IPS-18c (cell line): ENCODE data around the gene EED.
"Not testable (repeated sequence)": the region's sequence is repeated elsewhere in the genome, so short reads cannot be mapped to it uniquely, and the experiment has no call there.

Experiments
- H3K4me3 ChIP-seq: 2 replicates; pipeline ENCODE4 v1.7.0; 2013; ENCODE audit warnings: low read depth, mild to moderate bottlenecking, low read length, moderate library complexity; ENCODE audit not compliant: insufficient read depth
- H3K9me3 ChIP-seq: one replicate; pipeline ENCODE4 v1.6.1; 2013; ENCODE audit warnings: mild to moderate bottlenecking, low read length, moderate library complexity; ENCODE audit not compliant: control insufficient read depth, insufficient read depth

The EED gene

GRCh38 chr11:86274503-86274902, 29.9 kb downstream of the EED start:
- Histone ChIP-seq H3K4me3 (no peak overlapping the region), H3K9me3 (no peaks in the 10 kb centered on the region)

GRCh38 chr11:86274999-86275398, 30.4 kb downstream of the EED start:
- no peak overlapping the region for H3K4me3 ChIP-seq
- no peaks in the 10 kb centered on the region for H3K9me3 ChIP-seq

- H3K4me3 ChIP-seq, result no peak overlapping the region
- H3K9me3 ChIP-seq, result no peaks in the 10 kb centered on the region
Observed at GRCh38 chr11:86275493-86276370, 31.2 kb downstream of the EED start.

GRCh38 chr11:86277741-86278140, 33.2 kb downstream of the EED start:
- no peak overlapping the region for H3K4me3 ChIP-seq

DNA sequence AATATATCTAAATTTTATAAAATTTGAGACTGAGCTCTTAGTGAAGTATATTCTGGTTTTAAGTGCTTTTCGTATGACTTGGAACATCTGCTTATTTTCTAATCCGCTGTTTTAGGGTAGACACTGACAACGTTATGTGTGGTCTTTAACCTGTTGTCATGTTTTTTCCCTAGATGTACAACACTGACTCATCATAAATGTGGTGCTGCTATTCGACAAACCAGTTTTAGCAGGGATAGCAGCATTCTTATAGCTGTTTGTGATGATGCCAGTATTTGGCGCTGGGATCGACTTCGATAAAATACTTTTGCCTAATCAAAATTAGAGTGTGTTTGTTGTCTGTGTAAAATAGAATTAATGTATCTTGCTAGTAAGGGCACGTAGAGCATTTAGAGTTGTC, 33.7 kb downstream of the EED start:
- Histone ChIP-seq H3K4me3 (no peak overlapping the region), H3K9me3 (no peaks in the 10 kb centered on the region)

More at GRCh38 chr11:86277741-86278140, 33.2 kb downstream of the EED start:
- no peaks in the 10 kb centered on the region for H3K9me3 ChIP-seq

GRCh38 chr11:86279747-86280146, 35.2 kb downstream of the EED start:
- no peaks in the 10 kb centered on the region for H3K9me3 ChIP-seq

GRCh38 chr11:86287468-86287796, 42.9 kb downstream of the EED start:
- Histone ChIP-seq H3K9me3 (no peaks in the 10 kb centered on the region), H3K4me3 (no peak overlapping the region)

More at GRCh38 chr11:86279747-86280146, 35.2 kb downstream of the EED start:
- H3K4me3 ChIP-seq, result no peak overlapping the region

- H3K9me3 ChIP-seq, result no peaks in the 10 kb centered on the region
- H3K4me3 ChIP-seq, result no peak overlapping the region
Observed at GRCh38 chr11:86288776-86289507, 44.4 kb downstream of the EED start.

GRCh38 chr11:86289508-86290280, 45.1 kb downstream of the EED start:
- H3K9me3 ChIP-seq, H3K4me3 ChIP-seq: not testable (repeated sequence)

DNA sequence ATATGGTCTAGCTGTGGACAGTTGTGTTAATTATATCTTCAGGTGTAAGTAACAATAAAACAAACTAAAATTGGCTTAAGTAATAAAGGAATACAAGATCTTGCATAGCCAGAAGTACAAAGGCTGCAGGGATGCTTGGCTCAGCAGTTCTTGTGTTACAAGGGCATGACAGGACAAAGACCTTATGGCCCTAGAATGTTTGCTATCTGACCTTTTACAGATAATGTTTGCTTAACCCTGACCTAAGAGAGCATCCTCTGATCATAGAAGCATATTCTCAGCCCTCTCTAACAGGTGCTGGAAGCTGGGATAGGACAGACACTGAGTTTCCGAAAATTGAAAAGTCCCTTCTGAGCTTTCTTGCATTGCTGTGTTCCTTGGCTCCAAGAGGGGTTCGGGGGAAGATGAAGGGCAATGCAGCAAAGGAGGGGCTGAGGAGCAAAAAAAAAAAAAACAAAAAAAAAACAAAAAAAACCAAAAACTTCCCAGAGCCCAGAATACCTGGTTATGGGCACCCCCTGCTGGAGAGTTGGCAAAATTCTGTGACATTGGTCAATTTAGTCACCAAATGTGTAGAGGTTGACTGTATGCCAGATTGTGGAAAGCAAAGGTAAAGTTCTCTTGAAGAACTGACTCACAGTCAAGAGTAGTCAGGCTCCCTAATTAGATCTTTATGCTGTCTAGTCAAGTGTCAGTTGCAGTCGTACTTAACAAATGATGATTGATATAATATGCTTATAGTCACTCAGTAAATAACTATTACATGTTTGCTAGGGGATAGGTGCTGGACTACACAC, 47.1 kb downstream of the EED start:
- Histone ChIP-seq H3K9me3 (no peaks in the 10 kb centered on the region), H3K4me3 (no peak overlapping the region)

GRCh38 chr11:86292912-86293616, 48.5 kb downstream of the EED start:
- no peak overlapping the region for H3K4me3 ChIP-seq
- H3K9me3 ChIP-seq, result no peaks in the 10 kb centered on the region

- Histone ChIP-seq H3K4me3 (no peak overlapping the region), H3K9me3 (no peaks in the 10 kb centered on the region)
Observed at GRCh38 chr11:86294026-86294425, 49.5 kb downstream of the EED start.

DNA sequence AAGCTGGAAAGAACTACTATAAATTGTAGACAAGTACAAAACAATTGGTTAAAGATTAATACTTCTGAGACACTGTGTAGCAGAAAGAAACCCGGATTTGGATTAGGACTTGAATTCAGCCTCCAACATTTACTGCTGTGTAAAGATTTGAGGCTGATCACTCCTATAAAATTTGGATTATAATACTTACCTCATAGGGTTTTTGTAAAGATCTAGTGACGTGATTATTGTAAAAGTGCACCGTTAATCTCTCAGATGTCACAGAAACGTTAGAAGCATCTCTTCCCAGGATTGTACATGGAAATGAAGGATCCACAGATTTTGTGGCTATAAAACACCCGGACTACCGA, 57.2 kb downstream of the EED start:
- Histone ChIP-seq H3K4me3 (peak overlapping the region; percentile 66; the same call in 1 of the 2 replicates), H3K9me3 (no peaks in the 10 kb centered on the region)

GRCh38 chr11:86302092-86302793, 57.7 kb downstream of the EED start, which contains the start of gene HIKESHI:
Gene HIKESHI (plus strand): TSS chr11:86302240. CDS start chr11:86302449, 209 bp downstream.
- H3K9me3 ChIP-seq, result no peaks in the 10 kb centered on the region
- peak within 1 kb of the TSS; percentile 66 for H3K4me3 ChIP-seq

GRCh38 chr11:86303257-86303656, 58.7 kb downstream of the EED start:
- H3K4me3 ChIP-seq, result peak overlapping the region; percentile 66; the same call in 1 of the 2 replicates
- no peaks in the 10 kb centered on the region for H3K9me3 ChIP-seq

DNA sequence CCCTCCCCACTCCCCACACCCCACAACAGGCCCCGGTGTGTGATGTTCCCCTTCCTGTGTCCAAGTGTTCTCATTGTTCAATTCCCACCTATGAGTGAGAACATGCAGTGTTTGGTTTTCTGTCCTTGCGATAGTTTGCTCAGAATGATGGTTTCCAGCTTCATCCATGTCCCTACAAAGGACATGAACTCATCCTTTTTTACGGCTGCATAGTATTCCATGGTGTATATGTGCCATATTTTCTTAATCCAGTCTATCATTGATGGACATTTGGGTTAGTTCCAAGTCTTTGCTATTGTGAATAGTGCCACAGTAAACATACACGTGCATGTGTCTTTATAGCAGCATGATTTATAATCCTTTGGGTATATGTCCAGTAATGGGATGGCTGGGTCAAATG, 64.2 kb downstream of the EED start:
- not testable (repeated sequence) for H3K4me3 ChIP-seq, H3K9me3 ChIP-seq
